HepG2 (cell line): ENCODE results near the gene FUOM. TPM values are rescaled to one million over a fixed set of nuclear protein-coding genes. Genes with fewer than 3 reads are reported as not detected.

ENCODE experiments used
- ARNT2 ChIP-seq: sonication (generic); formaldehyde crosslinking; IDR thresholded peaks from 2 replicates; pipeline ENCODE4 v1.8.0; 2022; ENCODE audit warnings: mild to moderate bottlenecking, low read depth, missing genetic modification reagents, moderate library complexity
- ATAD3A ChIP-seq: sonication (generic); formaldehyde crosslinking; IDR thresholded peaks from 2 replicates; pipeline ENCODE4 v1.4.0; 2020; ENCODE audit warnings: missing genetic modification reagents
- ATF7-NPFF ChIP-seq: sonication (generic); formaldehyde crosslinking; IDR thresholded peaks from 2 replicates; pipeline ENCODE4 v1.8.1; 2023; ENCODE audit warnings: mild to moderate bottlenecking, low read depth, missing genetic modification reagents, moderate library complexity
- ETV5 ChIP-seq: IDR thresholded peaks from 2 replicates; pipeline ENCODE4 v1.6.1; 2018; ENCODE audit warnings: missing biosample characterization, missing genetic modification reagents, inconsistent platforms, borderline replicate concordance
- GATAD2A ChIP-seq: IDR thresholded peaks from 2 replicates; pipeline ENCODE4 v1.6.1; 2016
- ISL2 ChIP-seq: sonication (generic); formaldehyde crosslinking; IDR thresholded peaks from 2 replicates; pipeline ENCODE4 v1.5.0; 2020; ENCODE audit warnings: missing genetic modification reagents
- KDM3A ChIP-seq: IDR thresholded peaks from 2 replicates; pipeline ENCODE4 v1.6.1; 2018; ENCODE audit warnings: low read depth, missing compliant biosample characterization
- MIER2 ChIP-seq: IDR thresholded peaks from 2 replicates; pipeline ENCODE4 v1.6.1; 2016; ENCODE audit warnings: missing biosample characterization, missing genetic modification reagents
- PLRG1 ChIP-seq: fragments of 450-650 bp; conservative IDR thresholded peaks from 2 replicates; pipeline ENCODE4 v1.6.1; 2016
- REXO4 ChIP-seq: sonication (generic); formaldehyde crosslinking; IDR thresholded peaks from 2 replicates; pipeline ENCODE4 v1.8.0; 2022; ENCODE audit warnings: missing genetic modification reagents, mild to moderate bottlenecking, borderline replicate concordance
- RFXANK ChIP-seq: IDR thresholded peaks from 2 replicates; pipeline ENCODE4 v1.6.1; 2016
- U2AF1 ChIP-seq: fragments of 200-400 bp; formaldehyde crosslinking; optimal IDR thresholded peaks from 2 replicates; pipeline ENCODE3; 2017; ENCODE audit warnings: mild to moderate bottlenecking, low read depth, low read length
- ZBTB42 ChIP-seq: sonication (generic); formaldehyde crosslinking; IDR thresholded peaks from 2 replicates; pipeline ENCODE4 v1.5.0; 2020; ENCODE audit warnings: mild to moderate bottlenecking, missing genetic modification reagents
- ZC3H4 ChIP-seq: sonication (generic); formaldehyde crosslinking; IDR thresholded peaks from 2 replicates; pipeline ENCODE4 v1.4.0; 2020; ENCODE audit warnings: missing genetic modification reagents, borderline replicate concordance
- ZNF343 ChIP-seq: sonication (generic); formaldehyde crosslinking; IDR thresholded peaks from 2 replicates; pipeline ENCODE4 v1.4.0; 2020; ENCODE audit warnings: mild to moderate bottlenecking, missing genetic modification reagents
- ZNF792 ChIP-seq: IDR thresholded peaks from 2 replicates; pipeline ENCODE4 v1.6.1; 2016
- polyA plus RNA-seq, 8 experiments: library from polyadenylated mRNA; depleted of rRNA in 3 of 8; stranded (reverse) in 7 of 8; unstranded in 1 of 8; fragments of >200 nt; fragmentation: Illumina TruSeq in 4 of 8; extraction: Trizol in 4 of 8; gene quantifications; 2 replicates each; pipeline versions ENCODE4 v1.2.1 to v1.2.3, GENCODE V29; 2011 to 2016; ENCODE audit warnings: low read depth in 4 of 8, missing spikeins in 1 of 8, mixed read lengths in 1 of 8; ENCODE audit not compliant: insufficient read depth in 1 of 8
- total RNA-seq, 5 experiments: library from RNA; depleted of rRNA; stranded (reverse); fragments of >200 nt; fragmentation: Illumina TruSeq; extraction: Trizol; gene quantifications; 2 replicates each; pipeline ENCODE4 v1.2.3, GENCODE V29; 2016; ENCODE audit warnings: low read depth in 1 of 5
- TF ChIP-seq, protein P1 (sequence below): sonication (generic); formaldehyde crosslinking; IDR thresholded peaks from one replicate; pipeline ENCODE4 v1.5.1; 2020; ENCODE audit warnings: mild to moderate bottlenecking, missing genetic modification reagents; ENCODE audit errors: not compliant biosample characterization
- TF ChIP-seq, protein P2 (sequence below): sonication (generic); formaldehyde crosslinking; IDR thresholded peaks from 2 replicates; pipeline ENCODE4 v1.5.0; 2020; ENCODE audit warnings: mild to moderate bottlenecking, missing genetic modification reagents
- TF ChIP-seq, protein P3 (sequence below): sonication (generic); formaldehyde crosslinking; IDR thresholded peaks from 2 replicates; pipeline ENCODE4 v1.4.0; 2020; ENCODE audit warnings: missing genetic modification reagents

FUOM gene
- total and polyA plus RNA-seq, 2 of the 13 experiments (the other 11 are each of a cell fraction or from before 2014, with no cell fraction given): 27.5 to 60.4 TPM

DNA sequence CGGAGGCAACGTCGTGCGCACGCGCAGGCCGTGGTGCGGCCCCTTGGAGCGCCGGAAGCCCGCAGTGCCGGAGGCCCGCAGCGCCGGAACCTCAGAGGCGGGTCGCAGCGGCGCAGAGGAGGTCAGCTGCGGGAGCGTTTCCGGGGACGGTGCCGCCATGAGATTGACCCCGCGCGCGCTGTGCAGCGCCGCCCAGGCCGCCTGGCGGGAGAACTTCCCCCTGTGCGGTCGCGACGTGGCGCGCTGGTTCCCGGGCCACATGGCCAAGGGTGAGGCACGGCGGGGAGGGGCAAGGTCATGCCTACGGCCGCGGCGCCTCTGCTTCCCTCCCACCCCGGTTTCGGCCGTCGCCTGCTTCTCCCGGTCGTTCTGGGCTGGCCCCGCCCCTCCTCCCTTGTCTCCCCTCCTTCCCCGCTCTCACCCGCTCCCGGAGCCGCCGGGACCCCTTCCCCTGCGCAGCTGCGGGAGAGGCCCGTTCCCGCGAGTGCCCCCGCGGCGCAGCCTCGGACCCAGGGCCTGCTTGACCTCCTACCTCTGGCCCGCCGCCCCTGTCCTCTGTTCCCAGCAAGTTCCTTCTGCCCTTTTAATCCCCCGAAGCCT, 36.3 kb upstream of the FUOM start, which contains the start of gene MTG1 (continued):
- TF ChIP-seq REXO4: no peak
- peak; percentile 85 for TF ChIP-seq ISL2 (CRISPR knock-in tag)
- peak; percentile 69; the same call in 1 of the 2 replicates for TF ChIP-seq ZC3H4 (CRISPR knock-in tag)
- TF ChIP-seq MIER2 (CRISPR knock-in tag): no peak
- TF ChIP-seq, protein P1, sequence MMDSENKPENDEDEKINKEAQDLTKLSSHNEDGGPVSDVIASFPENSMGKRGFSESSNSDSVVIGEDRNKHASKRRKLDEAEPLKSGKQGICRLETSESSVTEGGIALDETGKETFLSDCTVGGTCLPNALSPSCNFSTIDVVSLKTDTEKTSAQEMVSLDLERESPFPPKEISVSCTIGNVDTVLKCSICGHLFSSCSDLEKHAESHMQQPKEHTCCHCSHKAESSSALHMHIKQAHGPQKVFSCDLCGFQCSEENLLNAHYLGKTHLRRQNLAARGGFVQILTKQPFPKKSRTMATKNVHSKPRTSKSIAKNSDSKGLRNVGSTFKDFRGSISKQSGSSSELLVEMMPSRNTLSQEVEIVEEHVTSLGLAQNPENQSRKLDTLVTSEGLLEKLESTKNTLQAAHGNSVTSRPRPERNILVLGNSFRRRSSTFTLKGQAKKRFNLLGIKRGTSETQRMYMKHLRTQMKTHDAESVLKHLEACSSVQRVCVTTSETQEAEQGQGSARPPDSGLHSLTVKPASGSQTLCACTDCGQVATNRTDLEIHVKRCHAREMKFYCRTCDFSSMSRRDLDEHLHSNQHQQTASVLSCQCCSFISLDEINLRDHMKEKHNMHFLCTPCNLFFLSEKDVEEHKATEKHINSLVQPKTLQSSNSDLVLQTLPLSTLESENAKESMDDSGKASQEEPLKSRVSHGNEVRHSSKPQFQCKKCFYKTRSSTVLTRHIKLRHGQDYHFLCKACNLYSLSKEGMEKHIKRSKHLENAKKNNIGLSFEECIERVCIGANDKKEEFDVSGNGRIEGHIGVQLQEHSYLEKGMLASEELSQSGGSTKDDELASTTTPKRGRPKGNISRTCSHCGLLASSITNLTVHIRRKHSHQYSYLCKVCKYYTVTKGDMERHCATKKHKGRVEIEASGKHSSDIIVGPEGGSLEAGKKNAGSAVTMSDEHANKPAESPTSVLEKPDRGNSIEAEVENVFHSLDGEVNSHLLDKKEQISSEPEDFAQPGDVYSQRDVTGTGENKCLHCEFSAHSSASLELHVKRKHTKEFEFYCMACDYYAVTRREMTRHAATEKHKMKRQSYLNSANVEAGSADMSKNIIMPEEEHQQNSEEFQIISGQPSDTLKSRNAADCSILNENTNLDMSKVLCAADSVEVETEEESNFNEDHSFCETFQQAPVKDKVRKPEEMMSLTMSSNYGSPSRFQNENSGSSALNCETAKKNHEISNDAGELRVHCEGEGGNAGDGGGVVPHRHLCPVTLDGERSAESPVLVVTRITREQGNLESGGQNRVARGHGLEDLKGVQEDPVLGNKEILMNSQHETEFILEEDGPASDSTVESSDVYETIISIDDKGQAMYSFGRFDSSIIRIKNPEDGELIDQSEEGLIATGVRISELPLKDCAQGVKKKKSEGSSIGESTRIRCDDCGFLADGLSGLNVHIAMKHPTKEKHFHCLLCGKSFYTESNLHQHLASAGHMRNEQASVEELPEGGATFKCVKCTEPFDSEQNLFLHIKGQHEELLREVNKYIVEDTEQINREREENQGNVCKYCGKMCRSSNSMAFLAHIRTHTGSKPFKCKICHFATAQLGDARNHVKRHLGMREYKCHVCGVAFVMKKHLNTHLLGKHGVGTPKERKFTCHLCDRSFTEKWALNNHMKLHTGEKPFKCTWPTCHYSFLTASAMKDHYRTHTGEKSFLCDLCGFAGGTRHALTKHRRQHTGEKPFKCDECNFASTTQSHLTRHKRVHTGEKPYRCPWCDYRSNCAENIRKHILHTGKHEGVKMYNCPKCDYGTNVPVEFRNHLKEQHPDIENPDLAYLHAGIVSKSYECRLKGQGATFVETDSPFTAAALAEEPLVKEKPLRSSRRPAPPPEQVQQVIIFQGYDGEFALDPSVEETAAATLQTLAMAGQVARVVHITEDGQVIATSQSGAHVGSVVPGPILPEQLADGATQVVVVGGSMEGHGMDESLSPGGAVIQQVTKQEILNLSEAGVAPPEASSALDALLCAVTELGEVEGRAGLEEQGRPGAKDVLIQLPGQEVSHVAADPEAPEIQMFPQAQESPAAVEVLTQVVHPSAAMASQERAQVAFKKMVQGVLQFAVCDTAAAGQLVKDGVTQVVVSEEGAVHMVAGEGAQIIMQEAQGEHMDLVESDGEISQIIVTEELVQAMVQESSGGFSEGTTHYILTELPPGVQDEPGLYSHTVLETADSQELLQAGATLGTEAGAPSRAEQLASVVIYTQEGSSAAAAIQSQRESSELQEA: peak; percentile 91
- TF ChIP-seq, protein P2, sequence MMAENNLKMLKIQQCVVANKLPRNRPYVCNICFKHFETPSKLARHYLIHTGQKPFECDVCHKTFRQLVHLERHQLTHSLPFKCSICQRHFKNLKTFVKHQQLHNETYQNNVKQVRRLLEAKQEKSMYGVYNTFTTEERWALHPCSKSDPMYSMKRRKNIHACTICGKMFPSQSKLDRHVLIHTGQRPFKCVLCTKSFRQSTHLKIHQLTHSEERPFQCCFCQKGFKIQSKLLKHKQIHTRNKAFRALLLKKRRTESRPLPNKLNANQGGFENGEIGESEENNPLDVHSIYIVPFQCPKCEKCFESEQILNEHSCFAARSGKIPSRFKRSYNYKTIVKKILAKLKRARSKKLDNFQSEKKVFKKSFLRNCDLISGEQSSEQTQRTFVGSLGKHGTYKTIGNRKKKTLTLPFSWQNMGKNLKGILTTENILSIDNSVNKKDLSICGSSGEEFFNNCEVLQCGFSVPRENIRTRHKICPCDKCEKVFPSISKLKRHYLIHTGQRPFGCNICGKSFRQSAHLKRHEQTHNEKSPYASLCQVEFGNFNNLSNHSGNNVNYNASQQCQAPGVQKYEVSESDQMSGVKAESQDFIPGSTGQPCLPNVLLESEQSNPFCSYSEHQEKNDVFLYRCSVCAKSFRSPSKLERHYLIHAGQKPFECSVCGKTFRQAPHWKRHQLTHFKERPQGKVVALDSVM (CRISPR knock-in tag): peak; percentile 70
- TF ChIP-seq KDM3A (CRISPR knock-in tag): peak; percentile 78
- TF ChIP-seq PLRG1: no peak
- peak; percentile 47; the same call in 1 of the 2 replicates for TF ChIP-seq RFXANK (CRISPR knock-in tag)
- peak; percentile 97 for TF ChIP-seq ATF7-NPFF (CRISPR knock-in tag)
- TF ChIP-seq ARNT2 (CRISPR knock-in tag): peak; percentile 79; the same call in 1 of the 2 replicates
- TF ChIP-seq ZNF792 (CRISPR knock-in tag): peak; percentile 67; the same call in 1 of the 2 replicates
- peak; percentile 92 for TF ChIP-seq ZNF343 (CRISPR knock-in tag)
- no peak for TF ChIP-seq GATAD2A (CRISPR knock-in tag)
- no peak for TF ChIP-seq ZBTB42 (CRISPR knock-in tag)
- 0 out of 2 replicates have a peak, but pooled peaks have one; percentile 37 for TF ChIP-seq ATAD3A (CRISPR knock-in tag)
- TF ChIP-seq, protein P3, sequence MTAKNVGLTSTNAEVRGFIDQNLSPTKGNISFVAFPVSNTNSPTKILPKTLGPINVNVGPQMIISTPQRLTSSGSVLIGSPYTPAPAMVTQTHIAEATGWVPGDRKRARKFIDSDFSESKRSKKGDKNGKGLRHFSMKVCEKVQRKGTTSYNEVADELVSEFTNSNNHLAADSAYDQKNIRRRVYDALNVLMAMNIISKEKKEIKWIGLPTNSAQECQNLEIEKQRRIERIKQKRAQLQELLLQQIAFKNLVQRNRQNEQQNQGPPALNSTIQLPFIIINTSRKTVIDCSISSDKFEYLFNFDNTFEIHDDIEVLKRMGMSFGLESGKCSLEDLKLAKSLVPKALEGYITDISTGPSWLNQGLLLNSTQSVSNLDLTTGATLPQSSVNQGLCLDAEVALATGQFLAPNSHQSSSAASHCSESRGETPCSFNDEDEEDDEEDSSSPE: peak; percentile 96
- no peak for TF ChIP-seq U2AF1
- peak; percentile 89 for TF ChIP-seq ETV5 (CRISPR knock-in tag)
